Natural killer cell (primary cell): ENCODE measurements around the gene PKP3. TPM values are rescaled to one million over a fixed set of nuclear protein-coding genes. Genes with fewer than 3 reads are reported as not detected.

Experiments
- ATAC-seq, 3 donors: fragments of 150-1000 bp in 2 of 3; fragments of 200-7000 bp in 1 of 3; cut with Tn5 transposase; 1 replicate in 1 of 3; 2 replicates in 2 of 3; pipeline ENCODE4 v1.10.0; 2021; ENCODE audit warnings: mild to moderate bottlenecking in 2 of 3, moderate library complexity in 2 of 3
- DNase-seq, 2 donors: peaks; one replicate each; pipeline versions ENCODE4 v3.0.0 to v3.0.0-alpha.2; 2013 to 2021; ENCODE audit warnings: mixed read lengths in 1 of 2
- H3K27ac ChIP-seq: one replicate; pipeline ENCODE4 v1.5.1; 2013; ENCODE audit warnings: mild to moderate bottlenecking, low read length
- H3K27me3 ChIP-seq: one replicate; pipeline ENCODE4 v1.6.1; 2013; ENCODE audit warnings: low read length; ENCODE audit not compliant: control insufficient read depth, insufficient read depth
- H3K36me3 ChIP-seq: one replicate; pipeline ENCODE4 v1.6.1; 2013; ENCODE audit warnings: low read length; ENCODE audit not compliant: control insufficient read depth, insufficient read depth
- H3K4me1 ChIP-seq: one replicate; pipeline ENCODE4 v1.6.1; 2013; ENCODE audit warnings: low read length; ENCODE audit not compliant: control insufficient read depth, insufficient read depth
- H3K4me3 ChIP-seq: one replicate; pipeline ENCODE4 v1.5.1; 2013; ENCODE audit warnings: low read length
- H3K9me3 ChIP-seq: one replicate; pipeline ENCODE4 v1.6.1; 2013; ENCODE audit warnings: low read length; ENCODE audit not compliant: control insufficient read depth, insufficient read depth
- H3K27ac Mint-ChIP-seq, 2 donors: one replicate each; pipeline ENCODE4 v1.8.0; 2022; ENCODE audit warnings: mild to moderate bottlenecking in 2 of 2, mixed read lengths in 2 of 2, moderate library complexity in 1 of 2
- H3K27me3 Mint-ChIP-seq, 2 donors: one replicate each; pipeline ENCODE4 v1.8.0; 2022; ENCODE audit warnings: low read depth in 2 of 2, mixed read lengths in 2 of 2
- H3K36me3 Mint-ChIP-seq: one replicate; pipeline ENCODE4 v1.8.0; 2022; ENCODE audit warnings: mixed read lengths
- H3K4me1 Mint-ChIP-seq, 2 donors: one replicate each; pipeline ENCODE4 v1.8.0; 2022; ENCODE audit warnings: mixed read lengths in 2 of 2
- H3K4me3 Mint-ChIP-seq: one replicate; pipeline ENCODE4 v1.8.0; 2022; ENCODE audit warnings: mild to moderate bottlenecking, moderate library complexity, mixed read lengths
- H3K9me3 Mint-ChIP-seq, 2 donors: one replicate each; pipeline ENCODE4 v1.8.0; 2022; ENCODE audit warnings: mixed read lengths in 2 of 2
- CTCF ChIP-seq: fragments of 200-600 bp; IDR thresholded peaks from one replicate; pipeline ENCODE4 v1.8.0; 2022; ENCODE audit warnings: antibody characterized with exemption
- WGBS: methylation state at CpG from one replicate; pipeline ENCODE4 v1.1.7; 2013; ENCODE audit warnings: missing lambda C conversion rate; ENCODE audit not compliant: insufficient coverage; 5-methylcytosine and 5-hydroxymethylcytosine counted together
- intact Hi-C: fragments of 100-400 bp; cut with micrococcal nuclease; formaldehyde crosslinking; loops from one replicate; pipeline ENCODE4 v1.14.2; 2022
- total RNA-seq, 4 donors: library from RNA; stranded (reverse); fragments of 120-200 nt in 1 of 4; gene quantifications; one replicate each; pipeline versions ENCODE4 v1.2.3 to v1.2.4, GENCODE V29; 2013 to 2022

PKP3 gene
- total RNA-seq, 3 donors from 2014 or later (not counting 1 experiment from before 2014, with no cell fraction given), result 0.29 to 0.56 TPM; not detected in 1

GRCh38 chr11:370070-370941 lies 23.7 kb upstream of the PKP3 start:
- H3K27ac Mint-ChIP-seq, result no peak overlapping the region
- DNase-seq (no peak), ATAC-seq (no peak)
- no peaks in the 10 kb centered on the region for H3K9me3 ChIP-seq
- no peaks in the 10 kb centered on the region for H3K9me3 Mint-ChIP-seq
- intact Hi-C loops, result no loop called here
- WGBS, result 41% methylated on average over 40 of the region's 42 CpGs
- TF ChIP-seq CTCF, result no peak
- H3K27me3 ChIP-seq, result peaks cover 21% of the 10 kb centered on the region
- no peak overlapping the region for H3K27ac ChIP-seq
- peak overlapping the region; percentile 77 for H3K4me3 Mint-ChIP-seq
- H3K4me3 ChIP-seq, result no peak overlapping the region
- peaks cover 10 to 32% of the 10 kb centered on the region in 2 donors for H3K4me1 Mint-ChIP-seq
- H3K4me1 ChIP-seq, result peaks cover 14% of the 10 kb centered on the region
- no peaks in the 10 kb centered on the region for H3K36me3 ChIP-seq
- no peaks in the 10 kb centered on the region for H3K36me3 Mint-ChIP-seq
- peaks cover 17 to 32% of the 10 kb centered on the region in 2 donors for H3K27me3 Mint-ChIP-seq

DNA sequence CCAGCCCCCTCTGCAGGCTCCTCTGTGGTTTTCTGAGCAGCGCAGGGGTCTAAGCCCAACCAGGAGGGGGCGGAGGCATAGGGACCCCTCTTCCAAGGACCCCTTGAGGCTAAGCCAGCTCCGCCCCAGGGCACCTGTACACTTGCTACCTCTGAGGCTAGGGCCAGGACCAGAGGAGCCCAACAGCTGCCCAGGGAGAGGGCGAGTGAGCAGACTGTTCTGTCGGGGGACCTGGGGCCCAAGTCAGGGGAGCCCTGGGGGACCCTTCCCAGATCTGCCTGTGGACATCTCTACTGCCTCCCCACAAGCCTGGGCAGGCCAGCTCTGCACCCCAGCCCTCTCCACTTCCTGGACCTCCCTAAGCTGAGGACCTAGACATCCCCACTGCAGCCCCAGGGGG lies 23.0 kb upstream of the PKP3 start:
- H3K36me3 ChIP-seq, result no peaks in the 10 kb centered on the region
- TF ChIP-seq CTCF, result no peak
- Mint-ChIP-seq H3K4me3 (no peak overlapping the region), H3K36me3 (no peaks in the 10 kb centered on the region), H3K27me3 (peaks cover 17 to 32% of the 10 kb centered on the region in 2 donors), H3K27ac (no peak overlapping the region), H3K4me1 (peaks cover 10 to 32% of the 10 kb centered on the region in 2 donors), H3K9me3 (no peaks in the 10 kb centered on the region)
- no peak for DNase-seq
- ATAC-seq, result peak in 1 of 3 donors; percentile 22
- H3K4me3 ChIP-seq, result no peak overlapping the region
- peaks cover 12% of the 10 kb centered on the region for H3K4me1 ChIP-seq
- H3K27ac ChIP-seq, result no peak overlapping the region
- peaks cover 21% of the 10 kb centered on the region for H3K27me3 ChIP-seq
- intact Hi-C loops, result no loop called here
- no peaks in the 10 kb centered on the region for H3K9me3 ChIP-seq
- 80% methylated on average over 5 of the region's 5 CpGs for WGBS

DNA sequence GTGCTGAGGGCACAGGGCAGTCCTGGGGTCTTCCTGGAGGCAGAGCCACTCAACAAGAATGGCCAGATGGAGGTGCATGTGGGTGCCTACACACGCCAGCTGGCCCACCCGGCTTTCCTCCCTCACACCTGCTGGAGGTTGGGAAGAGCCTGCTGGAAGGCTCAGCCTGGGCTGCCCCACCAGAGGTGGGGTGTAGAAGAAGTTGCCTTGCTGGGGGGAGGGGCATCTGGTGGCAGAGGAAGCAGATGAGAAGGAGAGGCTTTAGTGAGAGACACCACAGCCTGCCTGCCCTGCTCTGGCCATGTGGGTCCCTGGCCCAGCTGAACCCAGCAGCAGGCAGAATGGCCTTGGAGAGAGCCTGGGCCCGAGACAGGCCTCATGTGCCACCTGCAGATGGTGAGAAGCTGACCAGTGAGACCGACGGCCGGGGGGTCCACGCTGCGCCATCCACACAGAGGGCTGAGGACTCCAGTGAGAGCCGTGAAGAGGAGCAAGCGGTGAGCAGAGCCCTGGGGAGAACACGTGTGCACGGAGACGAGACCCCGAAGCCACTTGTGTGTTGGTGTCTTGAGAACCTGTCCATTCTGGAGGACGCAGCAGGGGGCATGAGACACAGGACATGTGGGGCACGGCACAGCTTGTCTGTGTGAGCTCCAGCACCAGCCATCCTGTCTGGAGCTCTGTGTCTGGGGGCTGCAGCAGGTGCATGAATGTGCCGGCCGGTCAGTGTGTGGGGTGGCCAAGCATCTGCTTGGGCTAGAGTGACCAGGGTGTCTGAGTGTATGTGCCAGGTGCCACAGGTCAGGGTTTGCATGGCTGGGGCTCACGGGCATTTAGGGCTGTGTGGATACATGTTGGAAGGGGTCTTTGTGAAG lies 22.1 kb upstream of the PKP3 start:
- peaks cover 21% of the 10 kb centered on the region for H3K27me3 ChIP-seq
- ATAC-seq (no peak), DNase-seq (no peak)
- intact Hi-C loops, result no loop called here
- no peaks in the 10 kb centered on the region for H3K9me3 Mint-ChIP-seq
- no peak overlapping the region for H3K27ac ChIP-seq
- no peaks in the 10 kb centered on the region for H3K9me3 ChIP-seq
- H3K27ac Mint-ChIP-seq, result no peak overlapping the region
- H3K36me3 Mint-ChIP-seq, result no peaks in the 10 kb centered on the region
- H3K4me3 Mint-ChIP-seq, result no peak overlapping the region
- H3K27me3 Mint-ChIP-seq, result peaks cover 17 to 26% of the 10 kb centered on the region in 2 donors
- H3K4me1 Mint-ChIP-seq, result peaks cover 10 to 32% of the 10 kb centered on the region in 2 donors
- H3K36me3 ChIP-seq, result no peaks in the 10 kb centered on the region
- peaks cover 12% of the 10 kb centered on the region for H3K4me1 ChIP-seq
- WGBS, result 88% methylated on average over 19 of the region's 19 CpGs
- no peak overlapping the region for H3K4me3 ChIP-seq
- TF ChIP-seq CTCF, result no peak
